Stomach (tissue), 4 donors: ENCODE data around the gene NUB1.

Experiments
- EP300 ChIP-seq: sonication (generic); formaldehyde crosslinking; IDR thresholded peaks from one replicate; pipeline ENCODE4 v1.6.1; 2017; ENCODE audit warnings: antibody characterized with exemption
- TF ChIP-seq, protein P1 (sequence below), 7 experiments: fragments of 450-650 bp in 4 of 7; fragments of 200-600 bp in 3 of 7; sonication (generic) in 3 of 7; IDR thresholded peaks; one replicate each; pipeline ENCODE4 v1.5.1; 2016 to 2019; ENCODE audit warnings: antibody characterized with exemption in 7 of 7, control low read depth in 2 of 7, mild to moderate bottlenecking in 1 of 7

DNA sequence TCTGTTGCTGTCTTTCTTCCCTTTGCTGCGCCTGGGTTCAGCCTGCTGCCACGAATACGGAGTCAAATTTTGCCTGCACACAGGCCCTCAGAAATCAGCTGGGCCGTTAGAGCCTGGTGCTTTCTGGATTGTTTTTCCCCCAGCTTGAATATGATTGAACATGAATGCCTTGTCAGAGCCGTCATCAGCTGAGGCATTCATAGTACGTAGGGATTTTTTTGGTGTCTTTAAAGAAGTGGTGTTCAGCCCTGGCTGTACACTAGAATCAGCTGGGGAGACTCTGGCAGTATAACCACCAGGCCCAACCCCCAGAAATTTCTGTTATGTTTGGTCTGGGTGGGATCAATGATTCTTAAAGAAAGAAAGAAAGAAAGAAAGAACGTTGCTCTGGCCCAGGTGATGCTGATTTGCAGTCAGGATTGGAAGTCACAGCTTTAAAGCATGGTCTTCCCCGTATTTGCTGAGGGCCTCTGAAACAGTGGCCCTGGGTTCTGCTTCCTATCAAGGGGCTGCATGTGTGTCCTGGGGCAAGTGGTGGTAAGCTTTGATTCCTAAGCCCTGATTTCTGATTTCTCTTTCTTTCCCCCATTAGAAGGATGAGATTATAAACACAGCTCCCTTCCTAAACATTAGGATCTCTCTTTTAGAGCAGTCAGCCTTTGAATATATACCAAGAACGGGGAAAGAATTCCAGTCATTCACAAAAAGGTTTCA lies 24.7 kb downstream of the NUB1 start:
- no peak for TF ChIP-seq EP300
- TF ChIP-seq, protein P1, sequence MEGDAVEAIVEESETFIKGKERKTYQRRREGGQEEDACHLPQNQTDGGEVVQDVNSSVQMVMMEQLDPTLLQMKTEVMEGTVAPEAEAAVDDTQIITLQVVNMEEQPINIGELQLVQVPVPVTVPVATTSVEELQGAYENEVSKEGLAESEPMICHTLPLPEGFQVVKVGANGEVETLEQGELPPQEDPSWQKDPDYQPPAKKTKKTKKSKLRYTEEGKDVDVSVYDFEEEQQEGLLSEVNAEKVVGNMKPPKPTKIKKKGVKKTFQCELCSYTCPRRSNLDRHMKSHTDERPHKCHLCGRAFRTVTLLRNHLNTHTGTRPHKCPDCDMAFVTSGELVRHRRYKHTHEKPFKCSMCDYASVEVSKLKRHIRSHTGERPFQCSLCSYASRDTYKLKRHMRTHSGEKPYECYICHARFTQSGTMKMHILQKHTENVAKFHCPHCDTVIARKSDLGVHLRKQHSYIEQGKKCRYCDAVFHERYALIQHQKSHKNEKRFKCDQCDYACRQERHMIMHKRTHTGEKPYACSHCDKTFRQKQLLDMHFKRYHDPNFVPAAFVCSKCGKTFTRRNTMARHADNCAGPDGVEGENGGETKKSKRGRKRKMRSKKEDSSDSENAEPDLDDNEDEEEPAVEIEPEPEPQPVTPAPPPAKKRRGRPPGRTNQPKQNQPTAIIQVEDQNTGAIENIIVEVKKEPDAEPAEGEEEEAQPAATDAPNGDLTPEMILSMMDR (IDR thresholded peaks at IDR 0.05), result no peak
